ENCODE results near the gene SYCE3. TPM values are rescaled to one million over a fixed set of nuclear protein-coding genes. Genes with fewer than 3 reads are reported as not detected.

Gene SYCE3
- polyA plus RNA-seq, 4 donors, result 0.42 TPM; not detected in 3

DNA sequence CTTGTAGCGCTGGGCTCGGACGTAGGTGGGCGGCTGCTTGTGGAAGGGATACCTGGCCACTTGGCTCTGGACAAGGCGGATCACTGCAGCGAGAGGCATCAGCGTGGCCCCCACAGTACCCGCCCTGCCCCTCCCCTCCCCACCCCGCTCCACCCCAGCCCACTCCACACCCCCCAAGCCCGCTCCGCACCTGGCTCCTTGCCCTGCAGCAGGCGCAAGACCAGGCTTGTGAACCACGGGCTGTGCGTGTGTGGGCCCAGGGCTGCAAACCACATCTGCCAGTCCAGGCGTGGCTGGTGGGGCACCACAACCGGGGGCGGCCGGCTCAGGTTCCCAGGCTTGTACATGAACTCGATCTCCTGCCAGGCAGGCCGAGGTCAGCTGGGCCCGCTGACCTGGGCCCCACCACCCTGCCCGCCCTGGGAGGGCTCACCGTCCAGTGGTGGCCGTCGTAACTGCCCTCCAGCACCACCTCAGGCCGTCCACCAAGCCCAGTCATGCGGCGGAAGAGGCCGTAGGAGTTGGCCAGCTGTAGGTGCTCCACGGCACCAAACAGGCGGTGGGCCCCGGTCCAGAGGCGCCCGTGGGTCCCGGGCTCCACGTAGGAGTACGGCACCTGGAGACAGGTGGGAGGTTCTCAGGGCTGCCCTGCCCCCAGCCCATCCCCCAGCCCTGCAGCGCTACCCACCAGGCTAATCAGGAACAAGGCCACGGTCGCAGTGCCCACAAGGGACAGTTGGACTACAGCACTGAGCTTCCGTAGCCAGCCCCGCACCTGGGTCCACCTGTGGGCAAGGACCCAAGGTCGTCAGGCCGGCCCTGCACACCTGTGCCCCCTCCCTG lies 58.1 kb downstream of the SYCE3 start:
- DNase-seq (ENCODE audit: low read depth in 4 of 4, low spot score in 3 of 4), result no peak

GRCh38 chr22:50503475-50504145 lies 59.1 kb downstream of the SYCE3 start:
- DNase-seq (ENCODE audit: low read depth in 4 of 4, low spot score in 3 of 4), result no peak

- no peak for DNase-seq (ENCODE audit: low read depth in 4 of 4, low spot score in 3 of 4)
Observed at GRCh38 chr22:50502628-50503474, 59.9 kb downstream of the SYCE3 start.

DNA sequence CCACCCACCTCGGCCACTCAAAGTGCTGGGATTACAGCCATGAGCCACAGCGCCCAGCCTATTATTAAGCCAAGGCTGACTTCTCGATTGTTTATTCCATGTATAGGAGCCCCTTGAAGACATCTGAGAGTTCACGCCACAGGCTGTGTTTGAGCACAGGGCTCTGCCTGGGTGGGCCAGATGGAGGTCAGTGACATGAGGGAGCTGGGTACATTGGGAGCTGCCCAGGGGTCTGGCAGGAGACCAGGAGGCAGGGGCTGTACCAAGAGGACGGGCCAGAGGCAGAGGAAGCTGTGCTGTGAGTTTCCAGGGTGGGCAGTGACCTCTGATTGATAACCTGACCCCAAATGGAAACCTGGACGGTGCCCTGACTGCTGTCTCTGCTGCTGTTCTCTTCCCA lies 60.6 kb downstream of the SYCE3 start:
- no peak for DNase-seq (ENCODE audit: low read depth in 4 of 4, low spot score in 3 of 4)

Other genes starting within 250 kb of the SYCE3 start
- 10 to 100 TPM in 3 of 4 donors, 1 to 10 TPM in 1; 9.8 to 20.1 (median 14.9) TPM for gene DENND6B, start 235.9 kb downstream of the SYCE3 start, polyA plus RNA-seq (ENCODE audit: insufficient read length in 4 of 4)
- gene PPP6R2, start 219.6 kb downstream of the SYCE3 start, polyA plus RNA-seq (ENCODE audit: insufficient read length in 4 of 4), result 10 to 100 TPM; 30.2 to 58.8 (median 35.4) TPM
- 10 to 100 TPM; 25.9 to 47.1 (median 34.9) TPM for gene SBF1, start 87.9 kb downstream of the SYCE3 start, polyA plus RNA-seq (ENCODE audit: insufficient read length in 4 of 4)
- 1 to 10 TPM in 3 of 4 donors, under 1 TPM in 1; 0.83 to 7.4 (median 3.9) TPM for gene ADM2, start 81.4 kb downstream of the SYCE3 start, polyA plus RNA-seq (ENCODE audit: insufficient read length in 4 of 4)
- 10 to 100 TPM in 1 of 4 donors, 1 to 10 TPM in 2, under 1 TPM in 1; 0.44 to 12.5 (median 6.1) TPM for gene MIOX, start 76.1 kb downstream of the SYCE3 start, polyA plus RNA-seq (ENCODE audit: insufficient read length in 4 of 4)
- gene LMF2, start 55.2 kb downstream of the SYCE3 start, polyA plus RNA-seq (ENCODE audit: insufficient read length in 4 of 4), result 10 to 100 TPM; 34.7 to 68.3 (median 42.0) TPM
- 10 to 100 TPM; 39.7 to 54.3 (median 43.9) TPM for gene NCAPH2, start 54.7 kb downstream of the SYCE3 start, polyA plus RNA-seq (ENCODE audit: insufficient read length in 4 of 4)
- 1 to 10 TPM in 2 of 4 donors, under 1 TPM in 1, not detected in 1; 0.83 to 7.6 (median 3.9) TPM for gene SCO2, start 37.3 kb downstream of the SYCE3 start, polyA plus RNA-seq (ENCODE audit: insufficient read length in 4 of 4)
- 1 to 10 TPM in 3 of 4 donors, under 1 TPM in 1; 0.83 to 4.3 (median 2.1) TPM for gene TYMP, start 32.9 kb downstream of the SYCE3 start, polyA plus RNA-seq (ENCODE audit: insufficient read length in 4 of 4)
- under 1 TPM; 0.03 to 0.47 (median 0.32) TPM for gene KLHDC7B, start 17.0 kb downstream of the SYCE3 start, polyA plus RNA-seq (ENCODE audit: insufficient read length in 4 of 4)
- 10 to 100 TPM in 2 of 4 donors, 1 to 10 TPM in 2; 7.5 to 17.4 (median 10.2) TPM for gene CPT1B, start 15.5 kb upstream of the SYCE3 start, polyA plus RNA-seq (ENCODE audit: insufficient read length in 4 of 4)
- gene CHKB, start 19.9 kb upstream of the SYCE3 start, polyA plus RNA-seq (ENCODE audit: insufficient read length in 4 of 4), result 10 to 100 TPM; 71.6 to 88.6 (median 81.1) TPM
- gene MAPK8IP2, start 37.9 kb upstream of the SYCE3 start, polyA plus RNA-seq (ENCODE audit: insufficient read length in 4 of 4), result 1 to 10 TPM in 2 of 4 donors, under 1 TPM in 2; 0.72 to 3.5 (median 0.93) TPM
- 10 to 100 TPM in 3 of 4 donors, 1 to 10 TPM in 1; 6.3 to 26.6 (median 13.4) TPM for gene ARSA, start 65.2 kb upstream of the SYCE3 start, polyA plus RNA-seq (ENCODE audit: insufficient read length in 4 of 4)
- gene SHANK3, start 109.9 kb upstream of the SYCE3 start, polyA plus RNA-seq (ENCODE audit: insufficient read length in 4 of 4), result 10 to 100 TPM; 10.2 to 25.3 (median 13.4) TPM
- gene ACR, start 175.3 kb upstream of the SYCE3 start, polyA plus RNA-seq (ENCODE audit: insufficient read length in 4 of 4), result under 1 TPM; 0.52 to 0.76 (median 0.52) TPM
- 10 to 100 TPM; 33.9 to 82.3 (median 54.0) TPM for gene RABL2B, start 220.7 kb upstream of the SYCE3 start, polyA plus RNA-seq (ENCODE audit: insufficient read length in 4 of 4)

All from left renal pelvis (tissue), 4 donors.